ENCODE data around the gene ACIN1. TPM values are rescaled to one million over a fixed set of nuclear protein-coding genes. Genes with fewer than 3 reads are reported as not detected.
A peak's percentile ranks its signal among the peaks of the same experiment; 100 is the strongest.

The ACIN1 gene
- total RNA-seq, 1 experiment from 2014 or later, result 171 TPM

GRCh38 chr14:23077962-23078361 lies 17.0 kb downstream of the ACIN1 start:
- ChIA-PET POLR2A (ENCODE audit: unreplicated experiment) (no interaction called here), CTCF (interaction anchor here (2.8 kb wide), 1 partner anchor 9 kb away, joined by 15 read pairs; no protein-coding TSS in a partner anchor)
- Histone ChIP-seq H2AFZ (no peak overlapping the region), H3K79me2 (ENCODE audit: low read depth) (peaks cover 20% of the 10 kb centered on the region; the same call in 1 of the 2 replicates), H3K4me2 (peak overlapping the region; percentile 56), H3K27me3 (ENCODE audit: insufficient read depth, low read depth) (no peaks in the 10 kb centered on the region), H3F3A (ENCODE audit: insufficient read depth, low read depth) (peaks cover 59% of the 10 kb centered on the region), H3K4me1 (replicated peaks; ENCODE audit: insufficient read depth) (peaks cover 58% of the 10 kb centered on the region), H3K4me3 (peak overlapping the region; percentile 1; the same call in 1 of the 2 replicates), H3K9me2 (ENCODE audit: insufficient read depth) (no peaks in the 10 kb centered on the region), H3K9me3 (ENCODE audit: insufficient read depth, low read depth) (no peaks in the 10 kb centered on the region), H3K36me3 (ENCODE audit: low read depth) (peaks cover 35% of the 10 kb centered on the region), H3K27ac (peak overlapping the region; percentile 92), H4K20me1 (ENCODE audit: insufficient read depth) (no peaks in the 10 kb centered on the region)
- no peak for DNase-seq
- BruUV-seq (replicated peaks), result no TSS peak
- TF ChIP-seq, protein P1, sequence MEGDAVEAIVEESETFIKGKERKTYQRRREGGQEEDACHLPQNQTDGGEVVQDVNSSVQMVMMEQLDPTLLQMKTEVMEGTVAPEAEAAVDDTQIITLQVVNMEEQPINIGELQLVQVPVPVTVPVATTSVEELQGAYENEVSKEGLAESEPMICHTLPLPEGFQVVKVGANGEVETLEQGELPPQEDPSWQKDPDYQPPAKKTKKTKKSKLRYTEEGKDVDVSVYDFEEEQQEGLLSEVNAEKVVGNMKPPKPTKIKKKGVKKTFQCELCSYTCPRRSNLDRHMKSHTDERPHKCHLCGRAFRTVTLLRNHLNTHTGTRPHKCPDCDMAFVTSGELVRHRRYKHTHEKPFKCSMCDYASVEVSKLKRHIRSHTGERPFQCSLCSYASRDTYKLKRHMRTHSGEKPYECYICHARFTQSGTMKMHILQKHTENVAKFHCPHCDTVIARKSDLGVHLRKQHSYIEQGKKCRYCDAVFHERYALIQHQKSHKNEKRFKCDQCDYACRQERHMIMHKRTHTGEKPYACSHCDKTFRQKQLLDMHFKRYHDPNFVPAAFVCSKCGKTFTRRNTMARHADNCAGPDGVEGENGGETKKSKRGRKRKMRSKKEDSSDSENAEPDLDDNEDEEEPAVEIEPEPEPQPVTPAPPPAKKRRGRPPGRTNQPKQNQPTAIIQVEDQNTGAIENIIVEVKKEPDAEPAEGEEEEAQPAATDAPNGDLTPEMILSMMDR (conservative IDR thresholded peaks at IDR 0.05), result no peak
- TF ChIP-seq EZH2 (IDR thresholded peaks at IDR 0.05; ENCODE audit: low read depth), result no peak
- intact Hi-C loops (cut with micrococcal nuclease; ENCODE audit: unreplicated experiment), result loop anchor here (2.0 to 10.0 kb wide), 2 partner anchors 17 to 227 kb away; partner anchors contain the start of genes ACIN1, BCL2L2, C14orf119 and PPP1R3E

GRCh38 chr14:23076785-23077408 lies 18.0 kb downstream of the ACIN1 start:
- Histone ChIP-seq H4K20me1 (ENCODE audit: insufficient read depth) (no peaks in the 10 kb centered on the region; the same call in 1 of the 2 replicates), H3K79me2 (ENCODE audit: low read depth) (peaks cover 24% of the 10 kb centered on the region; the same call in 1 of the 2 replicates), H3K27me3 (ENCODE audit: insufficient read depth, low read depth) (no peaks in the 10 kb centered on the region), H3K4me2 (peak overlapping the region; percentile 56; the same call in 1 of the 2 replicates), H3K9me3 (ENCODE audit: insufficient read depth, low read depth) (no peaks in the 10 kb centered on the region), H3K36me3 (ENCODE audit: low read depth) (peaks cover 38% of the 10 kb centered on the region), H3K4me3 (no peak overlapping the region), H3K4me1 (replicated peaks; ENCODE audit: insufficient read depth) (peaks cover 69% of the 10 kb centered on the region), H3K27ac (peak overlapping the region; percentile 92), H2AFZ (no peak overlapping the region), H3F3A (ENCODE audit: insufficient read depth, low read depth) (peaks cover 70% of the 10 kb centered on the region), H3K9me2 (ENCODE audit: insufficient read depth) (no peaks in the 10 kb centered on the region)
- ChIA-PET POLR2A (ENCODE audit: unreplicated experiment) (no interaction called here), CTCF (interaction anchor here (0.5 to 2.8 kb wide), 6 partner anchors 8 to 240 kb away, joined by 3 to 15 read pairs (median 4); partner anchors contain the start of genes ACIN1, C14orf119 and REM2)
- no TSS peak for BruUV-seq (replicated peaks)
- TF ChIP-seq EZH2 (IDR thresholded peaks at IDR 0.05; ENCODE audit: low read depth), result no peak
- TF ChIP-seq, protein P1 (conservative IDR thresholded peaks at IDR 0.05), result peak; percentile 76
- no peak for DNase-seq
- intact Hi-C loops (cut with micrococcal nuclease; ENCODE audit: unreplicated experiment), result loop anchor here (10.0 kb wide), 1 partner anchor 228 kb away; the partner anchor contains the start of genes BCL2L2 and PPP1R3E

DNA sequence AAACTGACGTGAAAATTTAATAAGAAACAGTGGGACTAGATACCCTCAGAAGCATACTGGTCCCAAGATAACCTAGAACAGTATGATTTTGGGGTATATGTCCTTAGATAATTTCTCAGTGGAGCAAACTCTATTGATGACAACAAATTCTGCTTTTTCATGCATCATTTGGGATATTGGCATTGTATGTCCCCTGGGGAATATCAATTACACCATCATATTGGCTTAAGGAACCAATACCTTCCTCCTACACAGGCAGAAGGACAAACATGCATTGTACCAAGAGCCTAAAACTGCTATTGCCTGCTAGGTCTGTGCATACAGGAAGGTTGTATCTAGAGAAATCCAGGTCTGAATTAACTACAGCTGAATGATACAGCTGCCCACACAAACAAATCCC lies 20.0 kb downstream of the ACIN1 start:
- Histone ChIP-seq H3K4me2 (no peak overlapping the region), H3K27ac (no peak overlapping the region), H3K4me3 (no peak overlapping the region), H2AFZ (no peak overlapping the region), H3K9me2 (ENCODE audit: insufficient read depth) (no peaks in the 10 kb centered on the region), H3K9me3 (ENCODE audit: insufficient read depth, low read depth) (no peaks in the 10 kb centered on the region), H4K20me1 (ENCODE audit: insufficient read depth) (no peaks in the 10 kb centered on the region; the same call in 1 of the 2 replicates), H3K36me3 (ENCODE audit: low read depth) (peaks cover 31% of the 10 kb centered on the region), H3F3A (ENCODE audit: insufficient read depth, low read depth) (peaks cover 57% of the 10 kb centered on the region), H3K79me2 (ENCODE audit: low read depth) (peaks cover 36% of the 10 kb centered on the region), H3K4me1 (replicated peaks; ENCODE audit: insufficient read depth) (peaks cover 69% of the 10 kb centered on the region), H3K27me3 (ENCODE audit: insufficient read depth, low read depth) (no peaks in the 10 kb centered on the region)
- TF ChIP-seq, protein P1 (conservative IDR thresholded peaks at IDR 0.05), result no peak
- TF ChIP-seq EZH2 (IDR thresholded peaks at IDR 0.05; ENCODE audit: low read depth), result no peak
- POLR2A ChIA-PET (ENCODE audit: unreplicated experiment), result no interaction called here
- intact Hi-C loops (cut with micrococcal nuclease; ENCODE audit: unreplicated experiment), result loop anchor here (10.0 kb wide), 1 partner anchor 230 kb away; the partner anchor contains the start of genes BCL2L2 and PPP1R3E
- CTCF ChIA-PET, result no interaction called here
- BruUV-seq (replicated peaks), result no TSS peak
- no peak for DNase-seq
